Breast epithelium (tissue), 3 donors: ENCODE data around the gene GART.

Experiments
- CTCF ChIP-seq, 3 donors: fragments of 450-650 bp; IDR thresholded peaks; one replicate each; pipeline ENCODE4 v1.5.1; 2016 to 2017; ENCODE audit warnings: antibody characterized with exemption in 3 of 3, mild to moderate bottlenecking in 3 of 3, moderate library complexity in 3 of 3
- POLR2A ChIP-seq: fragments of 450-650 bp; IDR thresholded peaks from one replicate; pipeline ENCODE4 v1.6.1; 2016; ENCODE audit warnings: antibody characterized with exemption, mild to moderate bottlenecking, moderate library complexity

- TF ChIP-seq CTCF (IDR thresholded peaks at IDR 0.05) (no peak), POLR2A (no peak)
These were observed 50.4 kb downstream of the GART start, which contains the start of gene DNAJC28 for GRCh38 chr21:33491373-33492102.
